22Rv1 (cell line): ENCODE results near the gene MRPS18A.

Source experiments
- CTCF ChIP-seq: fragments of 450-650 bp; IDR thresholded peaks from 2 replicates; pipeline ENCODE4 v1.5.1; 2017; ENCODE audit warnings: mild to moderate bottlenecking
- ZFX ChIP-seq: fragments of 450-650 bp; IDR thresholded peaks from 2 replicates; pipeline ENCODE4 v1.6.1; 2017; ENCODE audit warnings: antibody characterized with exemption, borderline replicate concordance

DNA sequence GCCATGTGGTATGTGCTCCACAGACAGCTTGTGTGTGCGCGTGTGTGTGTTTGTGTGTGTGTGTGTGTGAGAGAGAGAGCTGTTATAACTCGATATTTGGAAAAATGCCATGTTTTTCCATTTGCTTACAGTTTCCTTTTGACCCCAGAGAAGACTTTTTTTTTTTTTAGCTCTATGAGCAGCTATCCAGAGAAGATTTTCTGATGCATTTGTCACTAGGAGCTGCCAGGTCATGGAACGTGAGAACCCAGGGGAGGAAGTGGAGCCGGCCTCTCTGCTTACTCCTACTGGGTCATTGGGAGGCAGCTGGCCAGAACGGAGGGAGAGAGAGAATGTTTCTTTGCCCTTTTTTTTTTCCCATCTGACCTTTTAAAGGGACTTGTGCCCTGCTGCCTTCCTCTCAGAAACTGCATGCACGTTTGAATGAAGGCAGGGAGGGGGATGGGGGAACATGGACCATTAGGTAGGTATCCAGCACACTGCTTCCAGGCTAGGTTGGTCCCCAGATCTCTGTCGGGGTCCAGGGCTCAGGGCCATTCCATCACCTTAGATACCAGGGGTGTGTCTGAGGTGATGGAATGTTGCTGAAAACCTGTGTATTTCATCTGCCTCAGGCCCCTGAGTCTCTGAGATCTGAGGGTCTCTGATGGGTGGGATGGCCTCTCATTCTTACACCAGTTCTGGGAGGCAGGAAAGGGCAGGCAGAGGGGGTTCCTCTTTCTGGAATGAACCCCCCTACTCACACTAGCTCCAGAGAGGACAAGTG lies 11.2 kb upstream of the MRPS18A start:
- no peak for TF ChIP-seq CTCF
- no peak for TF ChIP-seq ZFX
